ENCODE data around the gene PTPRK.

Gene PTPRK

DNA sequence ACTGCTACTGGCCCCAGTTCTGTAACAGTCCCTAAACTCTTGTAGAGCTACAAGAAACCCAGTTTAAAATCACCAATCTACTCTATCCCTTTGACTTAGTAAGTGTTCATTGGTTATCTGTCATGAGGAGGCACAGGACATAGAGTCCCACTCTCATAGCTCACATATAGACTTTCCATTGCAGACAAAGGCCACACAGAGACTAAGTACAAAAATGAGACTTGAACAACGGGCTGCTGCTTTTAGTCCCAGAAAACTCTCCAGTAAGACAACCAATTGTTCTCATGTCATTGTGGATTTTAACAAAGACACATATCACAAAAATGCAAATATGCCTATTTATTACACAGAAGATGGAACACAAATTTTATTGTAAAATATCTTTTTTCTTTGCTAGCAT is 197.4 kb downstream of the PTPRK start:
- H3K4me3 ChIP-seq (ENCODE audit: low read length): no peak overlapping the region
- TF ChIP-seq, protein P1, sequence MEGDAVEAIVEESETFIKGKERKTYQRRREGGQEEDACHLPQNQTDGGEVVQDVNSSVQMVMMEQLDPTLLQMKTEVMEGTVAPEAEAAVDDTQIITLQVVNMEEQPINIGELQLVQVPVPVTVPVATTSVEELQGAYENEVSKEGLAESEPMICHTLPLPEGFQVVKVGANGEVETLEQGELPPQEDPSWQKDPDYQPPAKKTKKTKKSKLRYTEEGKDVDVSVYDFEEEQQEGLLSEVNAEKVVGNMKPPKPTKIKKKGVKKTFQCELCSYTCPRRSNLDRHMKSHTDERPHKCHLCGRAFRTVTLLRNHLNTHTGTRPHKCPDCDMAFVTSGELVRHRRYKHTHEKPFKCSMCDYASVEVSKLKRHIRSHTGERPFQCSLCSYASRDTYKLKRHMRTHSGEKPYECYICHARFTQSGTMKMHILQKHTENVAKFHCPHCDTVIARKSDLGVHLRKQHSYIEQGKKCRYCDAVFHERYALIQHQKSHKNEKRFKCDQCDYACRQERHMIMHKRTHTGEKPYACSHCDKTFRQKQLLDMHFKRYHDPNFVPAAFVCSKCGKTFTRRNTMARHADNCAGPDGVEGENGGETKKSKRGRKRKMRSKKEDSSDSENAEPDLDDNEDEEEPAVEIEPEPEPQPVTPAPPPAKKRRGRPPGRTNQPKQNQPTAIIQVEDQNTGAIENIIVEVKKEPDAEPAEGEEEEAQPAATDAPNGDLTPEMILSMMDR (conservative IDR thresholded peaks at IDR 0.05; ENCODE audit: low read length): no peak
- no peak for DNase-seq (ENCODE audit: low read depth)

DNA sequence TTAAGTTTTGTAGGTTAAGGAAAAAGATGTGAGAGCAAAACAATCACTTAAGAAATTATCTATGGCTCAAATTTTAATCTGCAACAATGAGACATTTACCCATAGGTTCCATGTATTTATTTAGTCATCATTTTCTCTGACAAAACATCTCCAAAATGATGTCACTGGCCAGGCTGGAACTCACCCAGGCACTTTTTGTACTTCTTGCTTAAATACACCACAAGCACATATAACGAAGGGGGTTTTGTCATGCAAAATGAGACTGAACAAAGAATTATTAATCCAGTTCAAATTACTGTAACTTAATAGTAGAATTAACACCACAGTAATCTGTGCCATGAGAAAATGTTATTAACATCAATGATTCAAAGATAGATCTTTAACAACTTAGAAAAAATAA is 200.5 kb downstream of the PTPRK start:
- no peak for DNase-seq (ENCODE audit: low read depth)
- no peak overlapping the region for H3K4me3 ChIP-seq (ENCODE audit: low read length)

DNA sequence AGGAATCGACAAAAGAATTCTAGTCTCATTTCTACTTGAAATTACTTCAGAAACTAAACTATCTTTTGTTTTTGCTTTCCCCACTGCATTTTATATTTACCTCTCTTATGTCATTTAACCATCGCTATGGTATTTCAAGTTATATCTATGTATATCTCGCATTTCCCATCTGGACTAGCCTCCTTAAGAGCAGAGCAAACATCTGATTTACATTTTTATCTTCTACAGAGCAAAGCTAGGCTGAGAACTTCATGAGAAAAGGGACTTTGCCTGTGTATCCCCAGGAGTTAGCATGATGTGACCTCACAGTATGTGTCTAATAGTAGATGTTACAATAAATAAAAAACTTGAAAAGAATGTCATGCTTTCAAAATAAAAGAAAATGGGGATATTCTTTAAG is 201.2 kb downstream of the PTPRK start:
- TF ChIP-seq, protein P1 (conservative IDR thresholded peaks at IDR 0.05; ENCODE audit: low read length): no peak

More for the DNA sequence above, 200.5 kb downstream of the PTPRK start:
- TF ChIP-seq, protein P1 (conservative IDR thresholded peaks at IDR 0.05; ENCODE audit: low read length): no peak

DNA sequence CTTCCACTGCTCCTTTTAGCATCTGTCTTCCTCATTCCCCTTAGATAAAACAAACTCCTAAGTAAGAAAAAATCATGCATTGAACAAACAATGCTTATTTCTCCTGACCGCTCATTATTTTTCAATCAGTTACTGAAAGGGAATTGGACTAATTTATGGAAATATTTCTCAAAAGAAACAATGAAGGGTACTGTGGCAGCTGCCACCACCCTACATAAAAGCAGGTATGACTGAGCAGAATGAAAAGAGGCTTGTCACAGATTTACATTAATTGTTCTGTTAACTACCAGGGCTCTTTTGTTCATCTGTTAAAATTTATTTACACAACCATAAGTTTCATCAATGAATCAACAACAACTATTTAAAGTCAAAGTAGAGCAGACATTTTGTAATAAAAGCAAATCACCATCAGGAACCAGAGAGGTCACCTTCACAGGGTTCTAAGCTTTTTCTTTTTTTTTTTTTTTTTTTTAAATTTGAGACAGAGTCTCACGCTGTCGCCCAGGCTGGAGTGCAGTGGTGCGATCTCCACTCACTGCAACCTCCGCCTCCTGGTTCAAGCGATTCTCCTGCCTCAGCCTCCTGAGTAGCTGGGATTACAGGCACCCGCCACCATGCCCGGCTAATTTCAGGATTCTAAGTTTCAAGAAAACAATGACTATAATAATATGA is 204.0 kb downstream of the PTPRK start:
- TF ChIP-seq, protein P1 (conservative IDR thresholded peaks at IDR 0.05; ENCODE audit: low read length): no peak
- no peak for DNase-seq (ENCODE audit: low read depth)
- H3K4me3 ChIP-seq (ENCODE audit: low read length): no peak overlapping the region

More for the DNA sequence above, 201.2 kb downstream of the PTPRK start:
- no peak for DNase-seq (ENCODE audit: low read depth)
- no peak overlapping the region for H3K4me3 ChIP-seq (ENCODE audit: low read length)

DNA sequence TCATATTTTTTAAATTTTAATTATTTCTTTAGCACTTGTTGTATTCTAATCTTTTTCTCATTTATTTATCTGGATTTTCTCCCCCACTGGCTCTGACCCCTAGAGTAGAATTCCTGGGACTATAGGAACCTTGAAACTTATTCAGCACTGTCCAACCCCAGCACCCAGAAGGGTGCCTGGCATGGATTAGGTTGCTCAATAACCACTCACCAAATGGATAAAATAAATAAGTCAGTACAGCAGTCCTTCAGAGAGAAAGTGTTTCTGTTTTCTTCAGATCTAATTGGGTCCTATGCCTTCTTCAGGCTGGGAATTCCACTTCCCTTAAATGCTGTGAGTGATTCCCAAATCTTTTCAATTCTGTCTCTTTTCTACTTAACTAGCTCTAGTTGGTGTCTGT is 206.2 kb downstream of the PTPRK start:
- TF ChIP-seq, protein P1 (conservative IDR thresholded peaks at IDR 0.05; ENCODE audit: low read length): no peak
- no peak for DNase-seq (ENCODE audit: low read depth)

DNA sequence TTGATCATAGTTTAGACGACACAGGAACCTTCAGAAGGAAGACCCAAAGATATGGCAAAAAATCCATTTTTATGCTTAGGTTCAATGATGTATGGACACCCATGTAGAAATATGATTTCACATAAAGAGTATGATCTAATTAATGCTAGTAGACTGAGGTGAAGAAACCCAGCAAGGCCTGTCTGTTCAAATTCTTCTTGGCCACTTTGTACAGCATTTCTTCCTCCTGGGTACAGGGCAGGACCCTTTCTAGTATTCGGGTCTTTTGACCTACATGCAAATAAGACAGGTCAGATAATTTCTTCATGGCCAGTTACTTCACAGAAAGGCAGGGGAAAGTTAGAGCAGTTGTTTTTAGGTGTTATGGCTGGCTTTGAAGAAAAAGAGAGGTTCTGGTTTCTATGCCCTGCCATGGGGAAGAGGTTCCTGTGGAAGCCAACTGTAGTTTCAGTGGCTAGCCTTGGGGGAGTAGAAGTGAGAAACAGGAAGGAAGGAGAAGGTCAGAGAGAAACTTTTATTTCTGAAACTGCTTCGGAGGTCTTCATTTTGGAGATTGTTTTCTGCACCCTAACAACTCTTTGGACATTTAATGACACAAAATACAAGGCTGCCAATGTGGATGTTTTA is 208.3 kb downstream of the PTPRK start:
- TF ChIP-seq, protein P1 (conservative IDR thresholded peaks at IDR 0.05; ENCODE audit: low read length): no peak
- DNase-seq (ENCODE audit: low read depth): no peak
- H3K4me3 ChIP-seq (ENCODE audit: low read length): no peak overlapping the region

More for the DNA sequence above, 206.2 kb downstream of the PTPRK start:
- H3K4me3 ChIP-seq (ENCODE audit: low read length): no peak overlapping the region

DNA sequence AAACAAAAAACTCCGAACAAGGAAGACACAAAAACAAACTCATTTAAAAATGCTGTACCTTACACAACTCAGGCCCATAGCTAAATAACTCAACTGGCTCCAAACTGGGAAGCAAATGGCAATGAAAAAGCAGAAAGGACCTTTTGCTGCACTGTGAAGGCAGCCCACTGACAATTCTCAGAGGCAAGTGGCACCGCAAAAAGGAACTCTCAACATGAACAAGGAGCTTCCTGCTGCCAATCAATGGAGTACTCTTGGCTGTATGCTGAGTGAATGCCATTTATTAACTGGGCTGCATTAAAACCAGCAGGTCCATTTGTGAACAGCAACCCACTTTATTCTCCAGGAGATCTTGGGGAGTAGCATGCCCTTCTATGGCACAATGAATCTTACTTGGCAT is 209.9 kb downstream of the PTPRK start:
- no peak for DNase-seq (ENCODE audit: low read depth)
- TF ChIP-seq, protein P1 (conservative IDR thresholded peaks at IDR 0.05; ENCODE audit: low read length): no peak
- no peak overlapping the region for H3K4me3 ChIP-seq (ENCODE audit: low read length)

Measured in AG10803 (cell line).